Activated CD4-positive, alpha-beta T cell treated with anti-CD3 and anti-CD28 coated beads for 4 hours (primary cell): ENCODE measurements around the gene EPHX1.
"Not testable (repeated sequence)": the region's sequence is repeated elsewhere in the genome, so short reads cannot be mapped to it uniquely, and the experiment has no call there.

Experiments used
- DNase-seq, 2 donors: peaks; one replicate each; pipeline ENCODE4 v3.0.0-alpha.2; 2020

Gene EPHX1

DNA sequence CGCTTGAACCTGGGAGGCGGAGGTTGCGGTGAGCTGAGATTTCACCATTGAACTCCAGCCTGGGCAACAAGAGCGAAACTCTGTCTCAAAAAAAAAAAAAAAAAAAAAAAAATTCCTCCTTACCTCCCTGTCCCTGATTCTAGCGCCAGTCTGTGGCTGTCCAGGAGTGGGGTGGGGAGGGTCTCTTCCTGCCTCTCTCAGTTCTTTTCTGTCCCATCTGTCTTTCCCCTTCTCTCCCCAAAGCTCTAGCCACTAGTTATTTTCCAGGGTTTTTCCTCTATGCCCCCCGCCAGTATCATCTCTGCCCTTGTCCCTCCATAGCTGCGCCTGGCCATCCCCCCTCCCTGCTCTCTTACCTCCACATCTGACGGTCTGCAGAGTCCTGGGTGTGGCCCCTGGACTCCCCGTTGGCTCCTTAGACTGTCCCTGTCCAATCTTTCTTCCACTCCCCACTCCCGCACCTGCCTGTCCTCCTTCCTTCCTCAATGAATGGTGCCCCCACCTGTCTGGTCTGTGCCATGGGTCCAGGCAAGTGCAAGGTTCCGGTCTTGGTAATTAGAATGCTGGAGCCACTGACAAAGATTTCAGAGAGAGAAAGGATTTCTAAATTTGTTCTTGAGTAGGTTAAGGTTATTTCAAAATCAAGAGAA, 73.8 kb downstream of the EPHX1 start:
- DNase-seq: no peak

DNA sequence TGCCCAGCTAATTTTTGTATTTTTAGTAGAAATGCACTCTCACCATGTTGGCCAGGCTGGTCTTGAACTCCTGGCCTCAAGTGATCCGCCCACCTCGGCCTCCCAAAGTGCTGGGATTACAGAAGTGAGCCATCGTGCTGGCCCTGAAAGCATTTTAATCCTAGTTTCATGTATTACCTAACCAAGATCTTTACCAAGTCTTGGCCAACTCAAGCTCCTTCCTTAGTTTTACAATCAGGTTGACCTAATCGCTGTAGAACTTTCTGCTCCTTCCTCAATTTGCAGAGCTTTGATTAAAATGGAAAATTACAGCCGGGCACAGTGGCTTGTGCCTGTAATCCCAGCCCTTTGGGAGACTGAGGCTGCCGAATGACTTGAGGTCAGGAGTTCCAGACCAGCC, 75.4 kb downstream of the EPHX1 start:
- DNase-seq: no peak

DNA sequence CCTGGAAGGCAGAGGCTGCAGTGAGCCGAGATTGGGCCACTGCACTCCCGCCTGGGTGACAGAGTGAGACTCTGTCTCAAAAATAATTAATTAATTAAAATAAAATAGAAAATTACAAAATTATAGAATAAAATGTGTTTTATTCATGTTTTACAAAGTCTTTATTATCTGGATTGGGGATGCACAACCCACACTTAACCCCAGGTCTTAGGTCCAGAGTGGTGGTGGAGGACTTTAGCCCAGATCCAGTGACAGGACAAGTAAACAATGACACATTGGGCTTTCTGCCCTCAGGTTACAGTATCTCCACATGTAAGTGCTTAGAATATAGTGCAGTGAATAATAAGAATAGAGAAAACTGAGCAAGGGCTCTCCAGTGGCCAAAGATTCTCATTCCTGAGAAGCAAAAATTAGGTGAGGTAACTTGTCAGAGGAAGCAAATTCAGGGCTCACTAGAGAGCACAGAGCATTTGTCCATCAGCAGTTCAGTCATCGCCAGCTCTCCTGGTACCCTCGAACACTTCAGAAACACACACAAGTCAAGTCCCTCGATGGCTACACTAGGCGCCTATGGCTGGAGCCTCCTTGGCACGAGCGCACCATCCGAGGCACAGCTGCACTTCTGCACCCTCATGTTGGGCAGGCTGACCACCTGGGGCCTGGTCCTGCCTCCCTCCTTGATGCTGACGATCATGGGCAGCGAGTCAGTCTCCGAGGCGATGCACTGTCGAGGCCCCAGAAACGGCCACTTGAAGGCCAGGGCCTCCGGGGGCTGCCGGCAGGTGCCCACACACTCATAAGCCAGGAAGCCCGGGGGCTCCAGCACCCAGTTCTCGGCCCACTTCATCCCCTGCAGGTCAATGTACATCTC, 76.5 kb downstream of the EPHX1 start:
- DNase-seq: no peak

DNA sequence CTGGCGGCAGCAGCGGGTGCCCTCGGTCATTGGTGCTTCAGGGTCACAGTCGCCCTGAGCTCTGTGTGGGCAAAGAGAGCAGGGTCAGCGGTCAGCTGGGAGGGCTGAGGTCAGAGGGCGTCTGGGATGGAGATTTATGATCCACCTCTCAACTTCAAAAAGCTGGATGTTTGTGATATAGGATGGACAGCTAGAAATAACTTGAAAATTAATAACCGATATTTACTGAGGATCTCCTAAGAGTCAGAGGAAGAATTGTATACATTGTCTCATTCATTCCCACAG, 77.0 kb downstream of the EPHX1 start:
- DNase-seq: no peak

DNA sequence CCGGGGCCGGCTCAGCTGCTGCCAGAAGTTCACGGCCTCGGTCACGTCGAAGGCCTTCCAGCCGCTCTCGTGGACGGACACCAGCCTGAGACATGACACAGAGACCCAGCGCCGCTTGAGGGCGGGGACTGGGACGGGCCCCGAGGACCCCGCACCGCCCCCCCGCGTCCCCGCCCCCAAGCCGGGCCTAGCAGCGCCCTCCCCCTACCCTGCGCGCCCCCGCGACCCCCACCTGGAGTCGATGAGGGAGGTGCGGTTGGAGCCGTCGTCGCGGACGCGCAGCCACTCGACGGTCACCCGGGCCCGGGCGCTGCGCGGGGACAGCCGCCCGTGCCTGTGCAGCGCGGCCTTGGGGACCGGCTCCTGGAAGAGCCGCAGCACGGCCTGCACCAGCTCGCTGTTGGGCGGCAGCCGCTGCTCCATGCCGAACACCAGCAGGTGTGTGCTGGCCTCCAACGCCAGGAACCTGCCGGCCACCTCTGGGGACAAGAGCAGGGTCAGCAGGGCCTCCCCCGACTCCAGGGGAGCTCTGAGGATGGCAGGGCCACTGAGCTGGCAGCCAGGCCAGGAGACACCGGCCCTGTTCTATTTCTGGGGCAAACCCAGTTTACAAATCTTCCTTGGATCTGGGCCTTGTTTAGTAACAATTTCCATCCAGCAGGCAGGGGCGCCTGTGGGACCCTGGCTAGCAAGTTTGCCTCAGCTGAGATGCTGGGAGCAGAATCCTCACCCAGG, 77.8 kb downstream of the EPHX1 start:
- not testable (repeated sequence) for DNase-seq

DNA sequence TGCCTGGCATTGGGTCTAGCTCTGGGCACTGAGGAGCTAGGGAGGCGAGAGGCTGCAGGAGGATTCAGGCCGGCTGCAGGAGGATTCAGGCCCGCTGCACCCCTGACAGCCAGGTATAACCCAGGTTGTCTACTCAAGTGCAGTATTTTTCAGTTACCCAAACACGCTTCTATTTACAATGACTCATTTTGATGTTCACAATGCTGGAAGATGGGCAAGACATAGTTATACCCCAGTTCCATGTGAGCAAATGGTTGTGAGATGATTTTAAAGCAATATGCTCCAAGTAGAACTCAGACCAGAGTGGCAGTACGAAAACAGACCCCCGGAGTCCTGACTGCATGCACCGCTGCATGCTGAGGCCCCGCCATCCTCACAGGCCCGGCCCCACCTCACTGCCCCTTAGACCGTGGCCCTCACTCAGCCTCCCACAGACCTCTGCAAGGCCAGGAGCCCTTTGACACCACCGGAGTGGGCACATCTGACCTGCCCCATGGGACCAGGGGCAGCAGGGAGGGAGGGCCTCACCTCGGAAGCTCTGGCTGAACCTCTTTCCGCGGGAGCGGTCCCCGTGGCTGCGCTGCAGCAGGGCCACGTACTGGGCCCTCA, 78.5 kb downstream of the EPHX1 start:
- DNase-seq: no peak

DNA sequence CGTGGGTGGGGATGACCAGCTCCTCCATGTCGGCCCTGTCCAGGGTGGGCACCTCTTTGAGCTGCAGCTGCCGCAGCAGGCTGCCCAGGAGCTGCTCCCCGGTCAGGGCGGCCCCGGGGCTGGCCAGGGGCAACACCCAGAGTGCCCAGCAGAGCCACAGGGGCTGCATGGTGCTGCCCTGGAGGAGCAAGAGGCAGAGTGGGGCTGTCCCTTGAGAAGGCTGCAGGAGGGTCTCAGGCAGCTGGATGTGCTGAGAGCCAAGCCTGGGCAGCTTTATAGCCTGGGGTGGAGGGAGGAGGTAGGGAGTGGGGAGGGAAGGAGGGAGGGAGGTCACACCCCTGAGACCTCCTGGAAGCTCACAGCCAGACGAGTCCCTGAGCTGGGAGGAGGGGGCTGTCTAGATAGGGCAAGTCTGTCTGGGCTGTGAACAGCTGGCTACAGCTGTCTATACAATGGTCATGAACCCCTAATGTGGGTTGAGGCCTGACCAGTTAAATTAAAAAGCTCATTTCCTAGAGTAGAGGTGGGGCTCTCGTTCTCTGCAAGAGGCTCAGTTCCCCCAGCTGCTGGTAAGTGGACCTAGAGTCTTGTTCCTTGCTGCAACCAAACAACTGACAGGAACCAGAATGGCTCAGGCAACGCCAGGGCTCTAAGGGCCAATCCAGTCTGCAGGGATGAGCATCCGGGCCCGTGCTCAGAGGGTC, 79.1 kb downstream of the EPHX1 start, which contains the start of gene LEFTY1:
Gene LEFTY1, minus strand, starts transcription at position 249 of the 704 bp plus-strand sequence. Its CDS starts 80 bp downstream, at position 169.
- DNase-seq: no peak

DNA sequence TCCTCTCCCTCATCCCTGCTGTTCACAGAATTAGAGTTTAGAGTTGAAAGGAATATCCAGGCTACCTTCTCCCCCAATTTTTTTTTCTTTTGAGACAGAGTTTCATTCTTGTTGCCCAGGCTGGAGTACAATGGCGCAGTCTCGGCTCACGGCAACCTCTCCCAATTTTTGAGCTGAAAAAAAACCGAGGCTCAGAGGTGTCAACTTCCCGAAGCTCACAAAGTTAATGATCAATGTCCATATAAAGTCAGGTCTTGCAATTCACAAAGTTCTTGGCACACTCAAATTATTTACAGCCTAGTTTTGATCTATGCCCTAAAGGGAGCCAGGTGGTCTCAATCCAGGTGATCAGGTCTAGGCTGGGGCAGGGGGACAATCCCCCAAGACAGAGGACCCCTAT, 79.8 kb downstream of the EPHX1 start:
- no peak for DNase-seq

DNA sequence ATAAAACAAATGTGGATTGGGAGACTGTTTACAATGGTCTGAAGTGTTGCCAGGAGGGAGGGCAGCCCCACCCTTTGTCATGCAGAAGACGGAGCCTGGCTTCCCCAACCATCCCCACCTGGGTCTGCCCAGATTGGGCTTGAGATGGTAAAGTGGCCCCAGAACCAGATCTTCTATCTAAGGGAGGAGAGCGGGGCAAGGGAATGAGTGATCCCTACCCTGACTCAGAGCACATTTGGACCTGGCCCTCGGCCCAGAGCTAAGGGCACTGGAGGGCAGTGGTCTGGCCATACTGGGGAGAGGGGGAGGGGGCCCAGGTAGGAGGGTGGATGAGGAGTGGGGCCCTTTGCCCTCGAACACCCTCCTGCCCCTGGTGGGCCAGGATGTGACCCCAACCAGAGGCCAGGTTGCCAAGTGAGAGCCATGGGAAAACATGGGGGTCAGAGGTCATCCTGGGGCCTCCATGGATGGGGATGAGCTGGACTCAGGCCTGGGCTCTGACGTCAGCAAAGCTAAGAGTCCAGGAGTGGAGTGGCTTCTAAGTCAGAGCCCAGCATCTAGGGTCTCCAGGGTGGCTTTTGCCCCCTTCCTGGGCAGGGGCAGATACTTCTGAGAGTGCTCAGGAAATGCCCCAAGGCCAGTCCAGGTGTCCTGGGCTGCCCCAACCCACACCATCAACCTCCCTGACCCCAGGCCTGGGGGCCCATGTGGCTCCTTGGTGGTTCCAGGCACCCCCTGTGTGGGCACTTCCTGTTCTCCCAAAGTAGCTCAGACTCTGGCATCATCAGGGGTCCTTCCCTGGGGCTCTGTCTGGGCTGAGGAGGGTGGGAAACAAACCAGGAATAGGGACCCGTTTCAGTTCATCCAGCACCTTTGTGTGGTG, 80.7 kb downstream of the EPHX1 start:
- no peak for DNase-seq

DNA sequence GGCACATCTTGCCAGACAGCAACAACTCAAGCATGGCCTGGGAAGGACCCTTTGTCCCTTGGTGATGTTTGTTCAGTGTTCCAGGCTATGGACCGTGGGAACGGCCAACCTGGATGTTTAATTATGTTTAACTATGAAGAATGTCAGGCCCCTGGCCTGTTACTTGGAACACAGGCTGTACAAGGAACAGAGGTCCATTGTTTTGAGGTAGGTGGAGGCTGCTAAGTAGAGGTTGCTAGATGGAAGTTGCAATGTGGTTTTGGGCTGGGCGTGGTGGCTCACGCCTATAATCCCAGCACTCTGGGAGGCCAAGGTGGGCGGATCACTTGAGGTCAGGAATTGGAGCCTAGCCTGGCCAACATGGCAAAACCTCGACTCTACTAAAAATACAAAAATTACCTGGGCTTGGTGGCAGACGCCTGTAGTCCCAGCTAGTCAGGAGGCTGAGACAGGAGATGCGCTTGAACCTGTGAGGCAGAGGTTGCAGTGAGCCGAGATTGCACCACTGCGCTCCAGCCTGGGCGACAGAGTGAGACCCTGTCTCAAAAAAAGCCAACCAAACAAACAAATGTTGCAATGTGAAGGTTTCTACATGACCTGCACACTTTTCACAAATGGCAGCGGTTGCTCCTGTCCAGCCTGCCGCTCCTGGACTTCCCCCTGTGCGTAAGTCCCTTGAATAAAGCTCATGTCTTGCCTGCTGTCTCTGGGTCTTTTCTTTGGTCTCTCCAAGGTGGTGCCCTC, 81.5 kb downstream of the EPHX1 start:
- DNase-seq: no peak

DNA sequence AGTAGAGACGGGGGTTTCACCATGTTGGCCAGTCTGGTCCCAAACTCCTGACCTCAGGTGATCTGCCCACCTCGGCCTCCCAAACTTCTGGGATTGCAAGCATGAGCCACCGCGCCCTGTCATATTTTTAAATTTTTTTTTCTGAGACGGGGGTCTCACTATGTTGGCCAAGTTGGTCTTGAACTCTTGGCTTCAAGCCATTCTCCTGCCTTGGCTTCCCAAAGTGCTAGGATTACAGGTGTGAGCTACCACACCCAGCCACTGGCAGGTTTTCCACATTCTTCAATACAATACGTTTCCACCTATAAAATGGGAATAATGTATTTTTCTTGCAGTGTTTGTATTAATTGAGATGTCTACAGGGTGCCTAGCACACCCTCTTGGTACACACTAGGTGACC, 82.4 kb downstream of the EPHX1 start:
- DNase-seq: no peak
